HS-27A (cell line): ENCODE data around the gene KCNJ4.
"Not testable (repeated sequence)": the region's sequence is repeated elsewhere in the genome, so short reads cannot be mapped to it uniquely, and the experiment has no call there.

Experiments
- DNase-seq: peaks from one replicate; pipeline ENCODE4 v3.0.0-alpha.2; 2012; ENCODE audit warnings: low read depth, missing footprints

Gene KCNJ4

DNA sequence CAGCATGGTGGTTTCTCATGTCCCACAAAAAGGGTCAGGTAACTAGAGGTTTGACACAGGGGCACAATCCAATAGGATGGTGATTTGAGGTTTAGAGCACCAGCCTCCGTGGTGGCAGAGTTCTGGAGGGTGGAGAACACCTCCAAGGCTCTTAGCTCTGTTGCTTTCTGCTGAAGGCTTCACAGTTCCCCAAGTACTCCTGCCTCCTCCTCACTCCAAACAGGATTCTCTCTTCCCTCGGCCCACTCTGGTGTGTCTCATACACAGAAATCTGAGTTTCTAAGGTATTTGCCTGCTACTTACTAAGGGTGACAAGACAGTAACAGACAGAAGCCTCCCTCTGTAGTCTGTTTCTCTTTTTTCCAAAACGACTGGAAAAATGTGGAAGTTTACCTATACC lies 73.6 kb downstream of the KCNJ4 start:
- not testable (repeated sequence) for DNase-seq
